Thyroid gland (tissue), 4 donors: ENCODE data around the gene FCHSD2. TPM values are rescaled to one million over a fixed set of nuclear protein-coding genes. Genes with fewer than 3 reads are reported as not detected.

Experiments
- DNase-seq, 2 donors: peaks; one replicate each; pipeline ENCODE4 v3.0.0-alpha.2; 2019
- H3K27ac ChIP-seq, 3 donors: fragments of 200-600 bp; sonication (generic); 1 replicate in 2 of 3; 2 replicates in 1 of 3; pipeline ENCODE4 v1.5.1; 2016 to 2019; ENCODE audit warnings: mild to moderate bottlenecking in 1 of 3, moderate library complexity in 1 of 3
- H3K27me3 ChIP-seq: fragments of 200-600 bp; sonication (generic); one replicate; pipeline ENCODE4 v1.5.1; 2019
- H3K36me3 ChIP-seq, 2 donors: fragments of 200-600 bp; sonication (generic); one replicate each; pipeline ENCODE4 v1.5.1; 2016 to 2019
- H3K4me1 ChIP-seq, 2 donors: fragments of 200-600 bp; sonication (generic); one replicate each; pipeline ENCODE4 v1.5.1; 2017 to 2019
- H3K4me3 ChIP-seq, 3 donors: fragments of 200-600 bp; sonication (generic); replicated peaks in 1 of 3; 1 replicate in 2 of 3; 2 replicates in 1 of 3; pipeline ENCODE4 v1.5.1; 2016; ENCODE audit warnings: mild to moderate bottlenecking in 1 of 3
- H3K9me3 ChIP-seq: fragments of 200-600 bp; sonication (generic); one replicate; pipeline ENCODE4 v1.5.1; 2017
- POLR2A ChIP-seq, 2 donors: fragments of 450-650 bp; IDR thresholded peaks; one replicate each; pipeline ENCODE4 v1.6.1; 2017; ENCODE audit warnings: antibody characterized with exemption in 2 of 2, mild to moderate bottlenecking in 2 of 2, moderate library complexity in 1 of 2
- WGBS, 2 donors: methylation state at CpG; one replicate each; pipeline ENCODE4 v1.1.5; 2017; 5-methylcytosine and 5-hydroxymethylcytosine counted together
- intact Hi-C: fragments of 100-400 bp; cut with DNase I; formaldehyde crosslinking; loops from one replicate; pipeline ENCODE4 v1.15.1; 2023
- total RNA-seq, 4 donors: library from RNA; depleted of rRNA; stranded (reverse); fragments of >200 nt; gene quantifications; one replicate each; pipeline ENCODE4 v1.2.3, GENCODE V29; 2016
- TF ChIP-seq, protein P1 (sequence below), 6 experiments: fragments of 200-600 bp in 3 of 6; fragments of 450-650 bp in 3 of 6; sonication (generic) in 3 of 6; IDR thresholded peaks; one replicate each; pipeline ENCODE4 v1.5.1; 2016 to 2019; ENCODE audit warnings: antibody characterized with exemption in 6 of 6, mild to moderate bottlenecking in 2 of 6, inconsistent platforms in 1 of 6, moderate library complexity in 1 of 6

Gene FCHSD2
- total RNA-seq, 4 donors from 2014 or later, result 13.5 to 21.7 (median 16.9) TPM

DNA sequence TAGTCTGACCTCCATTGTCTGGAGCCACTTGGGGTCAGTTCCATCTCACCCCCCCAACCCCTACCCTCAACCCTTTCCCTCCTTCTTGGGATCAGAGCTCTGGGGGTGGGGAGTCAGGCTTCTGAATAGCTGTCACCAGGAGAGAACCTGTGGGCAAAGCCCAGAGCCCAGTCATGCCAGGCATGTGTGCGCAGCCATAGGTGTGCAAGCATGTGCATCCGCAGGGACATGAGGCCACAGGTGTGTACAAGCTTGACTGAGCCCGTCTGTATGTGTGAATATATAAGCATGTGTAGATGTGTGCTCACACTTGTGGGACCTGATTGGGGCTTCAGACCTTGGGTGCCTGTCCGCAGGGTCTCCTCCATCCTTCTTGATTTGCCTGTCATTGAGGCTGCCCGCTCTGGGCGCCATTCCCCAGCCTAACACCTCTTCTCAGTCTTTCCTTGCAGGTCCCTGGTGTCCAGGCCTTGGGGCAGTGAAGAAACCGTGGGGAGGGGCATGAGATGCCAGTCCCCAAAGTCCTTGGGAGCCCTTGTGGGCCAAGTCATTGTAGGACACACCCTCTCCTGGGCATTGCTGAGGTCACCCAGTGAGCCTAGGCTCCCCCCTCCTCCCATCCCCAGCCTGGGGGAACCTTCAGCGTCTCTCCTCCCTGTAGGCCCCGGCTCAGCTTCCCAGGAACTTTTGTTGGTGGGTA is 318.9 kb downstream of the FCHSD2 start:
- intact Hi-C loops, result no loop called here
- WGBS, 2 donors, result 93 to 96% methylated on average over 6 to 9 of the region's 9 CpGs
- no peak for DNase-seq

DNA sequence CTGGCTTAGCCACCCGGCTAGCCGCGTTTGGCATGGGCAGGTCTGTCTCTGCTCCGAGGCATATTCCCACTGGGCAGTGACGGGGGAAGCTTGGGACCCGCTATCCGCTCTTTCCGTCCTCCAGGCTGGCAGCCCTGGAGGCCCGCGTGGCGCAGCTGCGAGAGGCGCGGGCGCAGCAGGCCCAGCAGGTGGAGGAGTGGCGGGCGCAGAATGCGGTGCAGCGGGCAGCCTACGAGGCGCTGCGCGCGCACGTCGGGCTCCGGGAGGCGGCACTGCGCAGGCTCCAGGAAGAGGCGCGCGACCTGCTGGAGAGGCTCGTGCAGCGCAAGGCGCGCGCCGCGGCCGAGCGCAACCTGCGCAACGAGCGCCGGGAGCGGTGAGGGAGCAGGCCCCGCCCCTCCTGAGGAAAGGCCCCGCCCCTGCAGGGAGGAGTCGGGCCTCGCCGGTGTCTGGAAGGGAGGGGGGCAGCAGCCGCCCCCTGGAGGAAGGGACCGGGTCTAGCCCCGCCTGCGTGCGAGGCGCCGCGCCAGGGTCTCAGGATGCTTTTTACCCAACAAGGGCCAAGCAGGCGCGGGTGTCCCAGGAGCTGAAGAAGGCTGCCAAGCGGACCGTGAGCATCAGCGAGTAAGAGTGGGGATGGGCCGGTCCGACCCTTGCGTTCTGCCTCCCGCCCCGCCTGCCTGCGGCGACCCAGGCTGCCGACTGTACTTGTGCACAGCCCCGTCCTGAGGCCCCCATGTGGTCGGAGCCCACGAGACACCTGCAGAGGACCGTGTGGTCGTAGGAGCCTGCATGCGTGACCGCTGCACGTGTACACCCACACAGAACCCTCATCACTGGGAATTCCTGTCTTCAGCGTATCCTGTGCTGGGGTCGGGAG is 320.0 kb downstream of the FCHSD2 start:
- Histone ChIP-seq H3K4me1 (peaks cover 7 to 18% of the 10 kb centered on the region in 2 donors), H3K27me3 (no peaks in the 10 kb centered on the region), H3K4me3 (peak overlapping the region in 2 of 3 donors; percentile 21 to 48), H3K36me3 (no peaks in the 10 kb centered on the region), H3K27ac (peak overlapping the region; percentile 48 to 76 (median 51)), H3K9me3 (no peaks in the 10 kb centered on the region)
- intact Hi-C loops, result no loop called here
- peak; percentile 89 to 90 for DNase-seq
- WGBS, 2 donors, result 18 to 38% methylated on average over 34 to 38 of the region's 82 CpGs
- TF ChIP-seq, protein P1, sequence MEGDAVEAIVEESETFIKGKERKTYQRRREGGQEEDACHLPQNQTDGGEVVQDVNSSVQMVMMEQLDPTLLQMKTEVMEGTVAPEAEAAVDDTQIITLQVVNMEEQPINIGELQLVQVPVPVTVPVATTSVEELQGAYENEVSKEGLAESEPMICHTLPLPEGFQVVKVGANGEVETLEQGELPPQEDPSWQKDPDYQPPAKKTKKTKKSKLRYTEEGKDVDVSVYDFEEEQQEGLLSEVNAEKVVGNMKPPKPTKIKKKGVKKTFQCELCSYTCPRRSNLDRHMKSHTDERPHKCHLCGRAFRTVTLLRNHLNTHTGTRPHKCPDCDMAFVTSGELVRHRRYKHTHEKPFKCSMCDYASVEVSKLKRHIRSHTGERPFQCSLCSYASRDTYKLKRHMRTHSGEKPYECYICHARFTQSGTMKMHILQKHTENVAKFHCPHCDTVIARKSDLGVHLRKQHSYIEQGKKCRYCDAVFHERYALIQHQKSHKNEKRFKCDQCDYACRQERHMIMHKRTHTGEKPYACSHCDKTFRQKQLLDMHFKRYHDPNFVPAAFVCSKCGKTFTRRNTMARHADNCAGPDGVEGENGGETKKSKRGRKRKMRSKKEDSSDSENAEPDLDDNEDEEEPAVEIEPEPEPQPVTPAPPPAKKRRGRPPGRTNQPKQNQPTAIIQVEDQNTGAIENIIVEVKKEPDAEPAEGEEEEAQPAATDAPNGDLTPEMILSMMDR (IDR thresholded peaks at IDR 0.05), result peak in 3 of 6 experiments; percentile 24 to 35 (median 35)
- peak; percentile 32 to 74 for TF ChIP-seq POLR2A (IDR thresholded peaks at IDR 0.05)

More for the DNA sequence above, 318.9 kb downstream of the FCHSD2 start:
- no peak for TF ChIP-seq POLR2A (IDR thresholded peaks at IDR 0.05)
- TF ChIP-seq, protein P1 (IDR thresholded peaks at IDR 0.05), result no peak
- H3K36me3 ChIP-seq, result no peaks in the 10 kb centered on the region
- H3K27ac ChIP-seq, result no peak overlapping the region
- H3K4me3 ChIP-seq, result no peak overlapping the region
- H3K9me3 ChIP-seq, result no peaks in the 10 kb centered on the region
- H3K4me1 ChIP-seq, result peaks cover 7 to 18% of the 10 kb centered on the region in 2 donors
- no peaks in the 10 kb centered on the region for H3K27me3 ChIP-seq

DNA sequence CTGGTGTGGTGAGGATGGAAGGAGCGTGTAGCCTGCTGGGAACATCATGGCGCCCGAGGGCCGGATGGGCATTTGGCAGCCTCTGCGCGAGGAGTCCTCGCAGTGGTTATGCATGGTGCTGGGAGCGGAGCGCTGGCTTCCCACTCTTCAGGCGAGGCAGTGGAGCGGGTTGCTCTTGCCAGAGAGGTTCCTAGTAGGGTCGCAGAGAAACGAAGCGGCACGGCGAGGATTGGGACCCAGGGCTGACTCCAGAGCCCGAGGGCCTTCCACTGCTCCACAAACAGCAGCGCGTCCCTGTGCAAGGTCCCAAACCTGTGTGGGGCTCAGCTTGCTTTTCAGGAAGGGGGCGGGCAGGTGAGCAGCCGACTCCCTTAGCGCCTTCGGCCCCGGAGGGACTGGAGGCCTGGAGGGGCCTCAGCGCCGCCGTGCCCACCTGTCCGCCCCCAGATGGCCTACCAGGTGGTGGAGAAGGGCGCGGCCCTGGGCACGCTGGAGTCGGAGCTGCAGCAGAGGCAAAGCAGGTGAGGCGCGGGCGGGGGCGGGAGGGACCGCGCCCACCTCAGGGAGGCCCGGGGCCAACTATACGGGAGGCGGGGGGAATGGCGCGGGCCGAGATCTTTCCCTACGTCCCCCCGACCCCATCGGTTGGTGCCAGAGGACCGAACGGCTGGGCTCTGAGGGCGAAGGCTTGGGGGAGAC is 320.7 kb downstream of the FCHSD2 start:
- Histone ChIP-seq H3K27ac (peak overlapping the region; percentile 13 to 76 (median 48)), H3K27me3 (no peaks in the 10 kb centered on the region), H3K9me3 (no peaks in the 10 kb centered on the region), H3K36me3 (no peaks in the 10 kb centered on the region), H3K4me1 (peaks cover 7 to 18% of the 10 kb centered on the region in 2 donors), H3K4me3 (peak overlapping the region in 2 of 3 donors; percentile 21 to 48)
- 61 to 83% methylated on average over 14 to 25 of the region's 50 CpGs for WGBS, 2 donors
- TF ChIP-seq, protein P1 (IDR thresholded peaks at IDR 0.05), result no peak
- TF ChIP-seq POLR2A (IDR thresholded peaks at IDR 0.05), result no peak
- peak in 1 of 2 donors; percentile 35 for DNase-seq
- intact Hi-C loops, result no loop called here

DNA sequence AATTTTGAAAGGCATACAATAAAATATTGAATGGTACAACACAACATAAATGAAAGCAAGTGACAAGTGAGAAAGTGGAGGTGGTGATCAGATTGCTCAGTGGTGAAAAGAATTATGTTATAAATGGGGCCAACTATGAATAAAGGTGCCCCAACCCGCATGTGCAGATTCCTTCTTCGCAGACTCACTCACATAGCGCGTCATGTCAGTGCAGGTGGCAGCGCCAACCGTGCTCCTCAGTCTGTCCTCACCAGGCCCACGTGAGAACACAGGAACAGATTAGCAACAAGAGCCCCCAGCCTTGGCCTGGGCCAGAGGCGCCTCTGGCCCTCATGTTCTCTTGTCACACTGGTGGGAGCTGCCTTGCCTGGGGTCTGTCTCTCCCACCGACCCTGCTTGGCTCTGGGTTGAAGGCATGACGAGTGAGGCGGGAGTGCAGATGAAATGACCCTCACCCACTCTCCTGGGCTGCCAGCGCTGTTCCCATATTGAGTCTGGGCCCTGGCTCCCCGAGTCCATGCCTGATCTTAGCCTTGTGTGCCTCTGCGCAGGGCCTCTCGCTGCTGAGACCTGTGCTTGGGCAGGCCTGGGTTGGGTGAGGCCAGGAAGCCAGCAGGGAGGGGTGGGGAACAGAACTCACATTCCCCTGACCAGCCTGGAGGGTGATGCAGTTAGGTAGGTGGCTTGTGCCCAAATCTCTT is 321.5 kb downstream of the FCHSD2 start:
- no peak for TF ChIP-seq POLR2A (IDR thresholded peaks at IDR 0.05)
- TF ChIP-seq, protein P1 (IDR thresholded peaks at IDR 0.05), result no peak
- WGBS, 2 donors, result 94 to 99% methylated on average over 12 to 15 of the region's 15 CpGs
- H3K27me3 ChIP-seq, result no peaks in the 10 kb centered on the region
- H3K4me3 ChIP-seq, result no peak overlapping the region
- H3K4me1 ChIP-seq, result peaks cover 9 to 22% of the 10 kb centered on the region in 2 donors
- no peak overlapping the region for H3K27ac ChIP-seq
- H3K9me3 ChIP-seq, result no peaks in the 10 kb centered on the region
- no peak for DNase-seq
- no peaks in the 10 kb centered on the region for H3K36me3 ChIP-seq
- intact Hi-C loops, result no loop called here
